ENCODE measurements around the gene RENBP. TPM values are rescaled to one million over a fixed set of nuclear protein-coding genes. Genes with fewer than 3 reads are reported as not detected.

Gene RENBP
- total RNA-seq, 2 donors from 2014 or later: 11.6 to 13.9 TPM

- DNase-seq (peak; percentile 82 to 88), ATAC-seq (replicated peaks in 1 of 2) (peak; percentile 78 to 84)
- H3K4me1 Mint-ChIP-seq (ENCODE audit: low read depth): peaks cover 29% of the 10 kb centered on the region
- no peaks in the 10 kb centered on the region for H3K27me3 Mint-ChIP-seq (ENCODE audit: low read depth)
- peaks cover 0 to 2% of the 10 kb centered on the region in 2 donors for H3K36me3 Mint-ChIP-seq (ENCODE audit: insufficient read depth in 2 of 2)
- no peaks in the 10 kb centered on the region for H3K9me3 Mint-ChIP-seq
- H3K27ac Mint-ChIP-seq: peak overlapping the region; percentile 92
- H3K4me3 Mint-ChIP-seq: peak overlapping the region; percentile 27 to 40
These were observed 2.7 kb upstream of the RENBP start for GRCh38 chrX:153947009-153947769.

DNA sequence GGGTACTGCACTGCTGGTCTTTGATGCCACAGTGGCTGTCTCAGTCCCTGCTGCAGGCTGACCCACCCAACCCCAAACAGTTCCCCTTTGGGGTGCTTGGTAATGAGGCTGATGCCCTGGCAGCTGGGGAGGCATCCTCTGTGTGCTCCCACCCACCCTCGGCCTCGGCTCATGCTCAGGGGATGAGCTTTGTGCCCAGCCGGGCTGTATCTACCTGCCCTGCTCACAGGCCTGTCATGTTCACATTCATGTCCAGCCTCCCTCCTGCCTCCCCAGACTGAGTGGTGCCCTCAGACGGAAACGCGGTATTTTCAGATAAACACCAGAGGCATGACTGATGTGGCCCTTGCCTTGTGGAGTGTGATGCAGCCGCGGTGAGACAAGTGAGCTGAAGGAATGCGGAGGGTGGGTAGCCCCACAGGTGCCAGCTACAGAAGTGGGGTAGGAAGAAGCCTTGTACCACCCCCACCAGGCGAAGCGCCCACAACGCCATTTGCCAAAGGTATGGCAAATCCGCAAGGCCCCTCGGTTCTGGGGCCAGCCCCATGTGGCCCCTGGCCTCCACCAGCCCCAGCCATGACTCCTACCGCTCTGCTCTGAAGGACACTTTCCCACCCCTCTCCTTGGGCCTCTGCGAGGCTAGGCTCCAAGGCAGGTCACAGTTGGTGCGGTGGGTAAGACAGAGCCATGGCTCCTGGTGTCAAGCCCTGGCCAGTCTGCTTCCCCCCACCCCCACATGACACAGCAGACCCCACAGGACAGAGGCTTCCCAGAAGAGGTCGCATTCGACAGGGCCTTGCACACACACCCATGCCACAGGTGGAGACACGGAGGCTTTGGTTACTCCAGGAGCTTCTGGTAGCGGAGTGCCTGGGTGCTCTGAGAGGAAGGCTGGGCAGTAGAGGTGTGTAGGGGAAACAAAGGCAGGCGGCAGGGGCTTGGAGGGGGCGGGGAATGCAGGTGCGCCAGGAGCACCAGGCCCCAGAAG, 1.8 kb upstream of the RENBP start:
- DNase-seq (no peak), ATAC-seq (replicated peaks in 1 of 2) (no peak)
- Mint-ChIP-seq H3K9me3 (no peaks in the 10 kb centered on the region), H3K4me3 (peak overlapping the region in 1 of 2 donors; percentile 8), H3K27ac (no peak overlapping the region), H3K27me3 (ENCODE audit: low read depth) (no peaks in the 10 kb centered on the region), H3K36me3 (ENCODE audit: insufficient read depth in 2 of 2) (no peaks in the 10 kb centered on the region), H3K4me1 (ENCODE audit: low read depth) (peaks cover 32% of the 10 kb centered on the region)

DNA sequence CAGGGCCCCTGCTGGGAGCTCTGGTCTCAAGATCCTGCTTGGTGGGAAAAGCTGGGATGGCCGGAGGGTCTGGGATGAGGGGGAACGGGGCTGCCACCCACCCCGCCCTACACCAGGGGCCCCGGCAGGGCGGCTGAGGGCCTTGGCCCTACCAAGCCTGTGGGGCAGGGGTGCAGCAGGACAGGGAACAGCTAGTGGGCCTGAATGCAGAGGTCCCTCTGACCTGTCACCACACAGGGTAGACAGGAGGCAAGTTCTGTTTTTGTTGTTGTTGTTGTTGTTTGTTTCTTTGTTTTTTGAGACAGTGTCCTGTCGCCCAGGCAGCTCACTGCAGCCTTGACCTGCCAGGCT, 332 bp upstream of the RENBP start:
- DNase-seq: no peak
- Mint-ChIP-seq H3K27me3 (ENCODE audit: low read depth) (no peaks in the 10 kb centered on the region), H3K36me3 (ENCODE audit: insufficient read depth in 2 of 2) (no peaks in the 10 kb centered on the region), H3K4me1 (ENCODE audit: low read depth) (peaks cover 42% of the 10 kb centered on the region), H3K9me3 (no peaks in the 10 kb centered on the region), H3K4me3 (peak overlapping the region; percentile 91 to 92), H3K27ac (no peak overlapping the region)
- peak; percentile 15 to 22 for ATAC-seq (replicated peaks in 1 of 2)

- peaks cover 32% of the 10 kb centered on the region for H3K4me1 Mint-ChIP-seq (ENCODE audit: low read depth)
- DNase-seq (no peak), ATAC-seq (replicated peaks in 1 of 2) (no peak)
- no peaks in the 10 kb centered on the region for H3K9me3 Mint-ChIP-seq
- H3K4me3 Mint-ChIP-seq: peak overlapping the region; percentile 39 to 71
- H3K36me3 Mint-ChIP-seq (ENCODE audit: insufficient read depth in 2 of 2): peaks cover 0 to 2% of the 10 kb centered on the region in 2 donors
- H3K27me3 Mint-ChIP-seq (ENCODE audit: low read depth): peaks cover 9% of the 10 kb centered on the region
- H3K27ac Mint-ChIP-seq: peak overlapping the region; percentile 4
These were observed 2.8 kb downstream of the RENBP start for GRCh38 chrX:153941336-153942252.

- no peak overlapping the region for H3K27ac Mint-ChIP-seq
- no peak for DNase-seq
- no peak overlapping the region for H3K4me3 Mint-ChIP-seq
- ATAC-seq (replicated peaks in 1 of 2): no peak
- H3K4me1 Mint-ChIP-seq (ENCODE audit: low read depth): peaks cover 34% of the 10 kb centered on the region
- H3K36me3 Mint-ChIP-seq (ENCODE audit: insufficient read depth in 2 of 2): peaks cover 0 to 2% of the 10 kb centered on the region in 2 donors
- H3K27me3 Mint-ChIP-seq (ENCODE audit: low read depth): peaks cover 13% of the 10 kb centered on the region
- no peaks in the 10 kb centered on the region for H3K9me3 Mint-ChIP-seq
These were observed 4.9 kb downstream of the RENBP start for GRCh38 chrX:153939573-153939972.

- ATAC-seq (replicated peaks in 1 of 2): no peak
- DNase-seq: no peak
- no peak overlapping the region for H3K27ac Mint-ChIP-seq
These were observed 6.1 kb downstream of the RENBP start for GRCh38 chrX:153938226-153938786.

GRCh38 chrX:153937056-153937455, 7.4 kb downstream of the RENBP start:
- no peak for ATAC-seq (replicated peaks in 1 of 2)

More at GRCh38 chrX:153938226-153938786, 6.1 kb downstream of the RENBP start:
- peaks cover 0 to 2% of the 10 kb centered on the region in 2 donors for H3K36me3 Mint-ChIP-seq (ENCODE audit: insufficient read depth in 2 of 2)
- no peak overlapping the region for H3K4me3 Mint-ChIP-seq
- peaks cover 13% of the 10 kb centered on the region for H3K27me3 Mint-ChIP-seq (ENCODE audit: low read depth)
- H3K9me3 Mint-ChIP-seq: no peaks in the 10 kb centered on the region
- peaks cover 37% of the 10 kb centered on the region for H3K4me1 Mint-ChIP-seq (ENCODE audit: low read depth)

DNA sequence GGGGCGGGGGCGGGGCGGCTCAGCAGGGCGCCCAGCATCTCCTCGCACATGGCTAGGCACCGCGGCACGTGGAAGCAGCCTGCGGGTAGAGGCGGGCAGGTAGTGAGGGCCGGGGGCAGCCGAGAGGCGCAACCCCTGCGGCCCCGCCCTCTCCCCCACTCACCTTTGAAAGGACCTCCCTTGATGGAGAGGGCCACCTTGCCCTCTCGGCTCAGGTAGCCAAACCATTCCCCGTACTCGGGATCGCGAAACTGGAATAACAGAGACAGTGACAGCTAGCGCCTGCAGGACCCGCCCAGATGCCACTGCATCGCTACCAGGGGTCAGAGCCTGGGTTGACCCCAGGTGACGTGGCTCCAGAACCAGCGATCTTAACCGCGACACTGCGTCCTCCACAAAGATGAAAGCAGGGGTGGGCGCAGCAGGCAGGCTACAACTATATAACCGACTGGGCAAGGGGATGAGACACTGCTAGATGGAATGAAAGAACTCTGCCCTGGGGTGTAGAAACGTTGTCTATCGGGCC, 9.1 kb downstream of the RENBP start:
- Mint-ChIP-seq H3K4me3 (peak overlapping the region; percentile 70 to 73), H3K27me3 (ENCODE audit: low read depth) (peaks cover 13% of the 10 kb centered on the region), H3K9me3 (no peaks in the 10 kb centered on the region), H3K4me1 (ENCODE audit: low read depth) (peaks cover 36% of the 10 kb centered on the region), H3K27ac (no peak overlapping the region), H3K36me3 (ENCODE audit: insufficient read depth in 2 of 2) (peaks cover 2 to 3% of the 10 kb centered on the region in 2 donors)
- ATAC-seq (replicated peaks in 1 of 2): no peak
- DNase-seq: no peak

More at GRCh38 chrX:153937056-153937455, 7.4 kb downstream of the RENBP start:
- Mint-ChIP-seq H3K4me3 (no peak overlapping the region), H3K4me1 (ENCODE audit: low read depth) (peaks cover 37% of the 10 kb centered on the region), H3K9me3 (no peaks in the 10 kb centered on the region), H3K27me3 (ENCODE audit: low read depth) (peaks cover 13% of the 10 kb centered on the region), H3K36me3 (ENCODE audit: insufficient read depth in 2 of 2) (peaks cover 0 to 2% of the 10 kb centered on the region in 2 donors), H3K27ac (no peak overlapping the region)
- no peak for DNase-seq

- no peaks in the 10 kb centered on the region for H3K9me3 Mint-ChIP-seq
- ATAC-seq (replicated peaks in 1 of 2) (peak; percentile 96), DNase-seq (peak; percentile 69 to 73)
- H3K27ac Mint-ChIP-seq: peak within 1 kb of the TSS; percentile 19
- peak within 1 kb of the TSS; percentile 80 to 93 for H3K4me3 Mint-ChIP-seq
- peaks cover 13% of the 10 kb centered on the region for H3K27me3 Mint-ChIP-seq (ENCODE audit: low read depth)
- H3K36me3 Mint-ChIP-seq (ENCODE audit: insufficient read depth in 2 of 2): peaks cover 2 to 3% of the 10 kb centered on the region in 2 donors
- H3K4me1 Mint-ChIP-seq (ENCODE audit: low read depth): peaks cover 35% of the 10 kb centered on the region
These were observed 9.6 kb downstream of the RENBP start, which contains the start of gene NAA10 for GRCh38 chrX:153934762-153935325. TSS of gene NAA10 (minus strand) at chrX:153935037. CDS start at chrX:153934904, 133 bp downstream.

- Mint-ChIP-seq H3K27ac (peak overlapping the region; percentile 19), H3K36me3 (ENCODE audit: insufficient read depth in 2 of 2) (peaks cover 2 to 3% of the 10 kb centered on the region in 2 donors)
- DNase-seq: no peak
These were observed 10.2 kb downstream of the RENBP start for GRCh38 chrX:153934148-153934761.

DNA sequence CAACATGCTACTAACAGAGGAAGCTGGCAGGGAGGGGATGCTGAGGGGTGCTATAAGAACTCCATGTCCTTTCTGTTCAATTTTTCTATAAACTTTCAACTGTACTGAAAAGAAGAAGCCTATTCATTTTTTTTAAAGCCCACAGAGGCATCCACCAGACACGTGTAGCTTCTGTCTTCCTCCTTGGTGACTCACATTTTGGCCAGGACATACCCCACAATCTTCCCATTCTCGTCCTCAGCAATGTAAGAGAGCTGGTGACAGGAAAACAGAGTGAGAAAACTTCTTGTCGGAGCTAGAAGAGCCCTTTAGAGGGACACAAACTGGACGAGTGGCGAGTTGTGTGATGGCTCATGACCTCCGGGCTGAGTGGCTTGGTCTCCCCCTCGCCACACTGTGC, 10.7 kb downstream of the RENBP start:
- ATAC-seq (replicated peaks in 1 of 2): no peak
- Mint-ChIP-seq H3K4me1 (ENCODE audit: low read depth) (peaks cover 39% of the 10 kb centered on the region), H3K36me3 (ENCODE audit: insufficient read depth in 2 of 2) (peaks cover 2 to 3% of the 10 kb centered on the region in 2 donors), H3K27me3 (ENCODE audit: low read depth) (peaks cover 13% of the 10 kb centered on the region), H3K27ac (peak overlapping the region; percentile 19), H3K4me3 (peak overlapping the region; percentile 80 to 93), H3K9me3 (no peaks in the 10 kb centered on the region)
- no peak for DNase-seq

More at GRCh38 chrX:153934148-153934761, 10.2 kb downstream of the RENBP start:
- peak; percentile 14 to 17 for ATAC-seq (replicated peaks in 1 of 2)
- Mint-ChIP-seq H3K9me3 (no peaks in the 10 kb centered on the region), H3K4me3 (peak overlapping the region; percentile 80 to 93), H3K27me3 (ENCODE audit: low read depth) (peaks cover 13% of the 10 kb centered on the region), H3K4me1 (ENCODE audit: low read depth) (peaks cover 35% of the 10 kb centered on the region)

All from activated T-cell treated with anti-CD3 and anti-CD28 coated beads, Interleukin-2, amount 50 U/mL, for 72 hours (primary cell).